HL-60 (cell line): ENCODE results near the gene CSMD2.

Source experiments
- CTCF ChIP-seq: IDR thresholded peaks from one replicate; pipeline ENCODE4 v1.5.1; 2011; ENCODE audit warnings: low read length, control low read depth, inconsistent platforms; ENCODE audit not compliant: insufficient read depth
- GABPA ChIP-seq: IDR thresholded peaks from 2 replicates; pipeline ENCODE4 v1.6.1; 2012; ENCODE audit warnings: low read depth
- POLR2AphosphoS5 ChIP-seq: IDR thresholded peaks from 2 replicates; pipeline ENCODE4 v1.6.1; 2012; ENCODE audit warnings: low read depth
- REST ChIP-seq: IDR thresholded peaks from 2 replicates; pipeline ENCODE4 v1.6.1; 2012; ENCODE audit warnings: low read depth; ENCODE audit not compliant: insufficient replicate concordance
- SPI1 ChIP-seq: IDR thresholded peaks from 2 replicates; pipeline ENCODE4 v1.6.1; 2012; ENCODE audit warnings: low read depth, mild to moderate bottlenecking, borderline replicate concordance

GRCh38 chr1:33725556-33726160, 439.4 kb downstream of the CSMD2 start:
- TF ChIP-seq CTCF = no peak
- TF ChIP-seq POLR2AphosphoS5 = no peak
- TF ChIP-seq SPI1 = no peak
- no peak for TF ChIP-seq GABPA
- no peak for TF ChIP-seq REST
